GM21825 (cell line): ENCODE data around the gene GCSAML.
"Not testable (repeated sequence)": the region's sequence is repeated elsewhere in the genome, so short reads cannot be mapped to it uniquely, and the experiment has no call there.

Experiments
- ATAC-seq: cut with Tn5 transposase; IDR thresholded peaks from one replicate; pipeline ENCODE4 v1.9.1; 2021; ENCODE audit warnings: mild to moderate bottlenecking, moderate library complexity; ENCODE audit not compliant: unreplicated experiment

Gene GCSAML

DNA sequence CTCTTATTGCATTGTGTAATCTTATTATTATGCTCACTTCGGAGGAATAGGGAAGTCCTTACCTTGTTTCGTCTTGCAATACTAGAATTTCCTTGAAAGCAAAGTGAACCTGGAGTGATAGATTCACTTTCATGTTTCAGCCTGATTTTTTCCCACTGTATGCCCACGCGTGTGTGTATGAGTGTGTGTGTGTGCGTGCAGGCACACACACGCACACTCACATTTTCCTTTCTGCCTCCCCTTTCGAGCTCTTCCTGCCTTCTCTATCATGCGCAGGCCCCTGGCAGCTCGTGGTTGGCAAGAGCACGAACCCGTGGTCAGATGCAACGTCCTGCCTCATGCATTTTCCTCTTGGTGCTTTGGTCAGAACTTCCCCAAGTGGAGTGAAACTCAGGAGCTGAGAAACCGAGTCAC, at the start of gene GCSAML:
GCSAML (plus strand) TSS at position 366 of the 414 bp plus-strand sequence. CDS start 58 bp downstream, outside the sequence.
- ATAC-seq, result no peak

DNA sequence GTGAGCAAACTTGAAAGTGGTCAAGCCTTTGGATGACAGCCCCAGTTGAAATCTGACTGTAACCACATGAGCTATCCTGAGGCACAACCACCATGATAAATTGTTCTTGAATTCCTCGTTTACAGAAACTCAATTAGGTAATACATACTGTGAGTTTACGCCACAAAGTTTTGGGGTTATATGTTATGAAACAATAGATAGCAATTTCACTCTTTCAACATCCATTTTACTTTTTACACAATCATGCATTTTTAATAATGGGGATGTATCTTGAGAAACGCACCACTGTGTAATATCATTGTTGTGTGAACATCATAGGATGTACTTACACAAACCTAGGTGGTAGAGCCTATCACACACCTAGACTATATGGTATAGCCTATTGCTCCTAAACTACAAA, 48.1 kb upstream of the GCSAML start:
- ATAC-seq, result no peak

GRCh38 chr1:247506831-247507230, 42.1 kb upstream of the GCSAML start:
- ATAC-seq, result no peak

- no peak for ATAC-seq
Observed at GRCh38 chr1:247517795-247518612, 30.9 kb upstream of the GCSAML start.

GRCh38 chr1:247518613-247518891, 30.4 kb upstream of the GCSAML start:
- no peak for ATAC-seq

GRCh38 chr1:247521886-247522285, 27.0 kb upstream of the GCSAML start:
- not testable (repeated sequence) for ATAC-seq

- ATAC-seq, result no peak
Observed at GRCh38 chr1:247528812-247529474, 20.0 kb upstream of the GCSAML start.

GRCh38 chr1:247529771-247530355, 19.1 kb upstream of the GCSAML start:
- ATAC-seq, result no peak

- no peak for ATAC-seq
Observed at GRCh38 chr1:247530785-247531184, 18.1 kb upstream of the GCSAML start.

DNA sequence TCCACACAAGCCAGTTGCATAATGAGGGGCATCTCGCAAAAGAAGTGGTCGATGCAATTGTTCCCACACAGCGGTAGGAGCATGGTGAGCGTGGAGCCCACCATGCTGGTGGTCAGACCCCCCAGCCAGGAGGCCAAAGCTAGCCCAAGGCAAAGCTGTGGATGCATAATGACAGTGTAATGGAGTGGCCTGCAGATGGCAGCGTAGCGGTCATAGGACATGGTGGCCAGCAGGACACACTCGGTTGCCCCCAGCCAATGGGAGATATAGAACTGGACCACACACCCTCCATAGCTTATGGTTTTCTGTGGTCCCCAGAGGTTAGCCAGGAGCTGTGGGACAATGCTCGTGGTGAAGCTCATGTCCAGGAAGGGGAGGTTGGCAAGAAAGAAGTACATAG, 17.0 kb upstream of the GCSAML start:
- ATAC-seq, result no peak

DNA sequence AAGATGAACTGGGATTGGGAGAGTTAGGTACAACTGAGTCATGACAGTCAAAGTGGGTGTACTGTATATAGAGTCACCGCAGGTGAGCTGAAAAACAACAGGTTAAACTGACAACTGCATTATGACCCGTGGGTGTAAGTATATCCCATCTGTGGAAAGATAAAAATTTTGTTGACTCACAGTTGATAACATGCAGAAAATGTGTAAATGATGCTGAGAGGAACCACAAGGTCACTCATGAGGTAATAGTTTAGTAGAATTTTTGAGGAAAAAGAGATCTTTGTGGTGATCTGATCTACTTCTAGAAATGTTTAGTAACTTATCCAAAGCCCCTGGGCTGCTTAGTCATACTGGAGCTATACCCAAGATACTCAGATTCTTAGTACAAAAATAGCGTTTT, 13.5 kb upstream of the GCSAML start:
- ATAC-seq, result no peak

- no peak for ATAC-seq
Observed at GRCh38 chr1:247536340-247536739, 12.6 kb upstream of the GCSAML start, which contains the start of gene OR2C3. OR2C3 (minus strand) TSS chr1:247536440; CDS start chr1:247532511, 3,929 bp downstream.

DNA sequence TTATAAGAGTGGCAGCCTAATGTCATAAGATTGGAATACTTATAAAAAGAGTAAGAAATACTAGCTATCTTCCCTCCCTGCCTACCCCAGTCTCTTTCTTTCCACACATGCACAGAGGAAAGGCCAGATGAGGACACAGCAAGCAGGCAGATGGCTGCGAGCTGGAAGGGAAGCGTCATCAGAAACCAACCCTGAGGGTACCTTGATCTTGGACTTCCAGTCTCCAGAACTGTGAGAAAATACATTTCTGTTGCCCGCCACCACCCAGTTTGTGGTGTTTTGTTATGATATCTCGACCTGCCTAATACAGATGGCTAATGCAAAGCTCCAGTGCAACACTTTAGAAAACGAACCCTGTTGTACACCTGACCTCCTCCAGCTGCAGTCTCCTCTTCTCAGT, 10.4 kb upstream of the GCSAML start:
- no peak for ATAC-seq

DNA sequence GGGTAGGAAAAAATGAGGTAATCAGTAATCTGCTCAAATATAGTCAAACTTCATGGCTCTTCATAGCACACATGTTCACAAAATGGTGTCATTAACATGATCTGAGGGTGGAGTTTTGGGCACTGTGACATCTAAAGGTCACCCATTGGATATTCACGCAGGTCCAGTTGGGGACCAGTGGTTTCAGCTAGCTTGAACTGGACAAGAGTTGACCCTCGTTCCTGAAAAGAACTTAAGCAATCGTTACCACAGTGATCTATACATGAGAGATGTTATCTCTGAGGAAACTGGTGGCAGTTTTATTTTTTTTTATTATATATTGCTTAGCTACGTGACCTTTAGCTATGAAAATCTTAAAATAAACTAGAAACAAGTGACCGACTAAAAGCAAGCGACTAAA, 9.7 kb upstream of the GCSAML start:
- ATAC-seq, result no peak

- ATAC-seq, result no peak
Observed at GRCh38 chr1:247540581-247540980, 8.4 kb upstream of the GCSAML start.

DNA sequence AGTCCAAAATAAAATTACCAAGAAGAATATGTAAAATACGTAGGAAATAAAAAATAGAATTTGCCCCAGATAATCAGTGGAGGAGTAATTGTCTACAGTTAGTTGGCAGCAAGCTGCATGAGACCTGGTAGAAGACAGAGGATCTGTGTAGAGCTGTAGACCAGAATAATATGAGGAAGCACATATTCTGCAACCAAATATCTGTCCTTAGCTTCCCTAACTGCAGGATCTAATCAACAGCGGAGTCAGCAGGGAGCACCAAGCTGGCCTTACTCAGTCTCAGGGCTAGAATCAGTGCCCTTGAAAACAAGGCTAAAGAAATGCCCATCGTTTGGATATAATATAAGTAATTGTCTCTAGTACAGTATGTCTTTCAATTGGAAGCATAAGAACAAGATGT, 6.1 kb upstream of the GCSAML start:
- ATAC-seq, result no peak

DNA sequence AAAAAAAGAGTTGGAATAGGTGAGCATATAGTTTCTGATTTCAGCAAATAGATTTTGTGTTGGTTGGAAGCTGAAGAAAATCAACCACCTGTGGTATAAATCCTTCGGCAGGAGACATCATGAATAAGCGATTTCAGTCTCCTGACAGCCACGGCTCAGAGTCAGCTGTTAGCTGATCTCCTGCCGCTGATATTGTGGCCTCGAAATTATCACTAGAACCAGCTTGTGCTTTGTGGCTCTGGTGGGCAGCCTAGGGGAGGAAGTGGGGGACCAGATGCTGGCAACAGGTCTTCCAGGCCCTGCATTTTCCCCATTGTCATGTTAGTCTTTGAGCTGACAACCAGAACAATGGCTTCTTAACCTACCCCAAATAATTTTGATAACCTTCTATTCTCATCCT, 842 bp upstream of the GCSAML start:
- ATAC-seq, result no peak

DNA sequence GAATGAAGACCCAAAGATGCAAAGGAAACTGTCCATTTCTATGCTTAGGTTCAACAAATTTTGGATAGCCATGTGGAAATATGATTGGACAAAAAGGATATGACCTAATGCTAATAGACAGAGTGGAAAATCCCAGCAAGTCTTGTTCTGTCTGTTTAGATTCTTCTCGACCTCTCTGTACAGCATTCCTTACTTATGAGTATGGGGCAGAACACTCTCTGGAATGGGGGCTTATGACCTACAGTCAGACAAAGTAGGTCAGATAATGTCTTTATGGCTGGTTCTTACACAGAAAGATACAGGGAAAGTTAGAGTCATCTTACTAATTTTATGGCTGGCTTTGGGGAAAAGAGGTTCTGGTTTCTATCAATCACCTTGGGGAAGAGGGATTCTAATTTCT, 2.8 kb downstream of the GCSAML start:
- ATAC-seq, result no peak

- ATAC-seq, result no peak
Observed at GRCh38 chr1:247552231-247552630, 3.3 kb downstream of the GCSAML start.

- ATAC-seq, result no peak
Observed at GRCh38 chr1:247557926-247558674, 9.2 kb downstream of the GCSAML start.

- ATAC-seq, result no peak
Observed at GRCh38 chr1:247561711-247562110, 12.8 kb downstream of the GCSAML start.
